Measurements from ENCODE around the gene RAB10.
"Not testable (repeated sequence)": the region's sequence is repeated elsewhere in the genome, so short reads cannot be mapped to it uniquely, and the experiment has no call there.

The RAB10 gene

GRCh38 chr2:26157580-26157979, 123.7 kb downstream of the RAB10 start:
- no peak for DNase-seq (ENCODE audit: low read depth)

- DNase-seq (ENCODE audit: low read depth): no peak
These were observed 128.0 kb downstream of the RAB10 start for GRCh38 chr2:26161926-26162325.

- no peak for DNase-seq (ENCODE audit: low read depth)
These were observed 129.1 kb downstream of the RAB10 start for GRCh38 chr2:26162963-26163362.

- no peak for DNase-seq (ENCODE audit: low read depth)
These were observed 130.3 kb downstream of the RAB10 start for GRCh38 chr2:26164231-26164630.

- DNase-seq (ENCODE audit: low read depth): no peak
These were observed 130.8 kb downstream of the RAB10 start for GRCh38 chr2:26164641-26165211.

DNA sequence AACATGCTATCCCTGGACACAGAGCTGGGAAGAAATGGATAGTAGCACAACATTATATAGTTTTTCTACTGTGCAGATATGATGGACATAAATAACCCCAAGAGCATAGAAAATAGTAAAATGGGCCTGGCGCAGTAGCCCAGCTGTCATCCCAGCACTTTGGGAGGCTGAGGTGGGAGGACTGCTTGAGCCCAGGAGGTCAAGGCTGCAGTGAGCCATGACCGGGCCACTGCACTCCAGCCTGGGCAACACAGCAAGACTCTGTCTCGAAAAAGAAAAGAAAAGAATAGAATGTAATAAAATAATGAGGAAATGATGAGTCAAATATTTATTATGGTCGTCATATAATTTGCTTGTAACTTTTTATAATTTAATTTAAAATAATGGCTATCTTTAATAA, 131.5 kb downstream of the RAB10 start:
- no peak for DNase-seq (ENCODE audit: low read depth)

GRCh38 chr2:26166541-26166940, 132.7 kb downstream of the RAB10 start:
- DNase-seq (ENCODE audit: low read depth): not testable (repeated sequence)

DNA sequence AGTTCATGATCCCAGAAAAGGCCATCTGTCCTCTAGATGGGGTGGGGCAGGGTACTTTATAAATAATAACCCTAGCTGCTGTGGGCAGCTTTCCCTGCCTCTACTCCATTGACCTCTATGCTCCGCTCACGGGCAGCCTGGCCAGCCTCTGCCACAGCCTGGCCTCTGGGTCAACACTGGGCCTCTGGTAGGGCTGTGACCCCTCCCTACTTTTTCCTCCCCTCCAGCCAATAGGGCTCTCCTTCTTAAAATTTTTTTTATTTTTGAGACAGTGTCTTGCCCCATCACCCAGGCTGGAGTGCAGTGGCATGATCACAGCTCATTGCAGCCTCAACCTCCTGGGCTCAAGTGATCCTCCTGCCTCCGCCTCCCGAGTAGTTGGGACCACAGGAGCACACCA, 134.9 kb downstream of the RAB10 start:
- DNase-seq (ENCODE audit: low read depth): no peak

DNA sequence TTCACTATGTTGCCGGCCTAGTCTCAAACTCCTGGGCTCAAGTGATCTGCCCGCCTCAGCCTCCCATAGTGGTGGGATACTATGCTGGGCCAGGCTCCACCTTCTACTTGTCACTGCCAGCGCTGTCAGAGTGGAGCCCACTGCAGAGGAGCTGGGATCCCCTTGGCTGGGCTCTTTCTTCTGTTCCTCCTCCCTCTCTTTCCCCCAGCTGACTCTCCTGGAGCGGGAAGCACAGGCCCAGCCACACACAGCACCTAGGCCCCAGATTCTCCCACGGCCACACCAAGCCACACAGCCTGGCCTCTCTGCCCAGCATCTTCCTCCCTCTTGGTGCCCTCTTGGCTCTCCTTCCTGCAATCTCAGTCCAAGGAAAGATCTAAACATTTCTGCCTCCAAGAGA, 135.3 kb downstream of the RAB10 start:
- no peak for DNase-seq (ENCODE audit: low read depth)

GRCh38 chr2:26169681-26170414, 136.0 kb downstream of the RAB10 start:
- DNase-seq (ENCODE audit: low read depth): no peak

- DNase-seq (ENCODE audit: low read depth): no peak
These were observed 136.9 kb downstream of the RAB10 start for GRCh38 chr2:26170795-26171194.

GRCh38 chr2:26172189-26172870, 138.4 kb downstream of the RAB10 start:
- DNase-seq (ENCODE audit: low read depth): no peak

DNA sequence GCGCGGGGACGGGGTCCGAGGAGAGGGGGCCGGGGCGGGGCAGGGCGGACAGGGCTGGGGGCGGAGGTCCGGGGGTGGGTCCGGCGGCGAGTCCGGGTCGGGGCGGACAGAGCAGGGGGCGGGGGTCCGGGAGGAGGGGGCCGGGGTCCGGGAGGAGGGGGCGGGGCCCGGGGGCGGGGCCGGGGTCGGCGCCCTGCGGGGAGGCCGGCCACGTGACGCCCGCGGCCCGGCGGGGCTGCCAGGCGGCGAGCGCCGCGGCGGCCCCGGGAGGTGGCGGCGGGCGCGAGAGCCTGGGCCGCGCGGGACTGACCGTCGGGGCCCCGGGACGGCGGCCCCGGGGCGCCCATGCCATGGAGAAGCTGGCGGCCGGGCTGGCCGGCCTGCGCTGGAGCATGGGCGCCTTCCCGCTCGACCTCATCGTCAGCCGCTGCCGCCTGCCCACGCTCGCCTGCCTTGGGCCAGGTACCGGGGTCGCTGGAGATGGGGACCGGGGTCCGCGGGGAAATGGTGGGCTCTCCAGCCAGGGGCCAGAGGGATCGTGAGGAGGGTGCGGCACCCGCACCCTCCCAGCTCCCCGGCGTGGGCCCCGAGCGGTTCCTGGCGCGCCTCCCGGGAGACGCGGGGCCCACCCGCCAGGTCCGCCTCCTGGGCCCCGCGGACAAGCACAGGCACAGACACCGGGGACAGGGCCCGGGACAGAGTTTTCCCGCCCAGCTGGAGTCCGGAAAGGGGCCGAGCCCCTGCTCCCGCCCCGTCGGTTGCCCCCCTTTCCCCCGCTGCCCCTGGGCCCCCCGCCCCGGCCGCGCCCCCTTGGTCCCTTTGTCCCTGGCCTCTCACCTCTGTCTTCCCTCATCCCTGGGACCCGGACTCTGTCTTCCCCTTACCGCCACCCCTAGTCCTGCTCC, 139.2 kb downstream of the RAB10 start, which contains the start of gene GAREM2:
GAREM2 (plus strand) TSS at position 218 of the 905 bp plus-strand sequence; CDS start at position 351, 133 bp downstream.
- no peak for DNase-seq (ENCODE audit: low read depth)

DNA sequence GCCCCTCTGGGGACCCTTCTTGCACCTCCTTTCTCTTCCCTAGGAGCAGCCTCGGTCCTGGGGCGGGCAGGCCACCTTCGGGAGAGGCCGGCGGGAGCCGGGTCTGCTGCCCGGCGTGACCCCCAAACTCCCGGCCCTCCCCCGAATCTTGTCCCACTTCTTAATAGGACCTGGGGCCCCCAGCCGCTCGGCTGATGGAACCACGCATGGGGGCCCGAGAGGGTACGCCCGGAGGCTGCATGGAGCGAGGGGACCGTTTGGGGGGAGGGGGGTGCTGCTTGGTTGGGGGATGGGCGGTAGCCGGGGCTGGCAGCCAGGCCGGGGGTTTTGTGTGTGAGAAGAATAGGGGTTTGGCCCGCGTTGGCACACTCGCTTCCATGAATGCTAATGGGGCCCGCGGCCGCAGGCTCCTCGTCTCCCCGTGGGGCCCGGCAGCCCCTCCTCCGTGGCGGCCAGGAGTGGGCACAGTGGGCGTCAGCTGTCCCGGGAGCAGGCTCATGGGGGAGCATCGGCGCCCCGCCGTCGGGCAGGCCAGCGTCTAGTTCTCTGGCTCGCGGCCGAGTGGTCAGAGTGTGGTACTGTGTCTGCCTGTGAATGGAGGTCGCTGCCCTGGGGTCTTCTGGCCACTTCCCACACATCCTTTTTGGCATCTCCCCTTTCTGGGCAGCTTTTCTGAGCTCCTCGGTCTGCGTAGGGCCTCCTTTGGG, 140.0 kb downstream of the RAB10 start:
- no peak for DNase-seq (ENCODE audit: low read depth)

GRCh38 chr2:26174691-26175465, 141.0 kb downstream of the RAB10 start:
- no peak for DNase-seq (ENCODE audit: low read depth)

DNA sequence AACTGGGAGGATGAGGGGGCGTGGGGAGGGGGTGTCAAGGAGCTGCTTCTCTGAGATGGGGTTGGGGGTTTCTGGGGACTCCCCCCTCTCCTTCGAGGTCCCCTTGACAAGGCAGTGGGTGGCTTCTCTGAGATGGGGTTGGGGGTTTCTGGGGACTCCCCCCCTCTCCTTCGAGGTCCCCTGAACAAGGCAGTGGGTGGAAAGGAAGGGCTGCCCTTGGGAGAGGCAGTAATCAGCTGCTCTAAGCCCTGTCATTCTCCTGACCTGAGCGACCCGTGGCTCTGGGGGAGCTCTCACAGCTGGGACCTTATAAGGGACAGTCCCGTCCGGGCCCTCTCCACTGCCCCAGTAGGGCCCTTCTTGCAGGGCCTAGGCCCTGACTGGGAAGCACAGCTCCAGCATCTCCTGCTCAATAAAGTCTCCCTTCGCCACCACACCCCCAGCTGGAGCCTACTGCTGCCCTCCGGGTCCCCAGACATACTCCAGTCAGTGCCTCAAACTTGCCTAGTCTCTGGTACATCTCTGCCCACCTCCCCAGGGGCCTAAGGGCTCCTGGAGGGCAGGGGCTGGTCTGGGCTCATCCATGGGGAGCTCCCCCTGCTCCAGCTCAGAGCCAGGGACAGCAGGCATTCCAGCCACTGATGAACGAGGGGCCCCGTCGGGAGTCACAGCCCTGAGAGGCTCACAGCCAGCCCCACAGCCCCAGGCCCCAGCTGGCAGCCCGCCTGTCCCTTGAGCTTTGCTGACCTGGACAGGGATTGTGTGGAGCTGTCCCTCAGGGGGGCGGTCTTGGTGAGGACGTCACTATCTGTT, 141.8 kb downstream of the RAB10 start:
- DNase-seq (ENCODE audit: low read depth): no peak

DNA sequence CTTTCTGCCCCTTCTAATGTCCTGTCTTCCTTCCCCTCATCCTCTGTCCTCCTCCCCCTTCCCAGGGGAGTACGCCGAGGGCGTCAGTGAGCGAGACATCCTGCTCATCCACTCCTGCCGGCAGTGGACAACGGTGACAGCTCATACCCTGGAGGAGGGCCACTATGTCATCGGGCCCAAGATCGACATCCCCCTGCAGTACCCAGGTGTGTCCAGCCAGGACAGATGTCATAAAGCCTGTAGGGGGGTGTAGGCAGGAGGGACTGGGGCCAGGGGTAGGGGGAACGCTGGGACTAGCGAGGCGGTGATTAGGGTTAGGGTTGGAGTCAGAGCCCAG, 142.4 kb downstream of the RAB10 start:
- no peak for DNase-seq (ENCODE audit: low read depth)

DNA sequence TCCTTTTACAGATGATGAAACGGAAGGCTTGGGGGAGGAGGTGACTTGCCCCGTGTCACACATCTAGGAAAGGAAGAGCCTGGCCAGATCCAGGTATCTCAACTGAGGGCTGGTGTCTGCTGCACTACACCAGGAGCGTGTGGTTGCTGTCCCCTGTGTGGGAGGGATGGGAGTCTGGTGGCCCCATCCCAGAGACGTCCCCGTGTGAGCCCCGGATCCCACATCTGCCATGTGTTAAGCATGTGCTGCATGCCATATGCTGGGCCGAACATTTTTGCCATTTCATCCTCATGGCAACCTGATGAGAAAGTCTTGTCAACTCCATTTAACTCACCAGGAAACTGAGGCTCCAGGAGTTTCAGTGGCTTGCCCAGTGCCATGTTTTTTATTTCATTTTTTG, 143.2 kb downstream of the RAB10 start:
- no peak for DNase-seq (ENCODE audit: low read depth)

DNA sequence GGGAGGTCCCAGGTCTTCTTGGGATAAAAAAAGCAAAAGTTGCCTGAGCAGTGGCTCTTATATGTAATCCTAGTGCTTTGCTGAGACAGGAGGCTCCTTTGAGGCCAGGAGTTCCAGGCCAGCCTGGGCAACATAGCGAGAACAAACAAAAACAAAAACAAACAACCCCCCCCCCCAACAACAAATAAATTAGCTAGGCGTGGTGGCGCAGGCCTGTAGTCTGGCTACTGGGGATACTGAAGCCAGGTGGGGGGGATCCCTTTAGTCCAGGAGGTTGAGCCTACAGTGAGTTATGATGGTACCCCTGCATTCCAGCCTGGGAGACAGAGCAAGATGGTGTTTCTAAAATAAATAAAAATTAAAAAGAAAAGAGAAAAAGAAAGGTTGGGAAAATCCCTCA, 144.4 kb downstream of the RAB10 start:
- no peak for DNase-seq (ENCODE audit: low read depth)

All from stimulated activated CD4-positive, alpha-beta T cell treated with anti-CD3 and anti-CD28 coated beads, Interleukin-2, amount 100 ng/mL, for 4 hours (primary cell).